ENCODE results near the gene NPR3. TPM values are rescaled to one million over a fixed set of nuclear protein-coding genes. Genes with fewer than 3 reads are reported as not detected.
"Not testable (repeated sequence)": the region's sequence is repeated elsewhere in the genome, so short reads cannot be mapped to it uniquely, and the experiment has no call there.

NPR3 gene
- total and polyA plus RNA-seq, 10 donors, result 0.30 to 52.4 (median 14.3) TPM

- Histone ChIP-seq H3K4me1 (no peaks in the 10 kb centered on the region), H3K36me3 (no peaks in the 10 kb centered on the region), H3K9me3 (peaks cover 0 to 55% (median 33%) of the 10 kb centered on the region in 8 donors), H3K27me3 (replicated peaks in 1 of 7) (no peaks in the 10 kb centered on the region), H3K27ac (no peak overlapping the region), H3K4me3 (no peak overlapping the region)
- DNase-seq, result no peak
- WGBS, 5 donors, result 87 to 94% (median 91%) methylated on average over 7 of the region's 7 CpGs
- TF ChIP-seq CTCF (IDR thresholded peaks at IDR 0.05 in 8 of 11, conservative IDR thresholded peaks at IDR 0.05 in 3 of 11) (no peak), POLR2A (IDR thresholded peaks at IDR 0.05) (no peak), POLR2AphosphoS5 (IDR thresholded peaks at IDR 0.05) (no peak)
- intact Hi-C loops (cut with DNase I; ENCODE audit: low total_unique reads), result no loop called here
Measured at GRCh38 chr5:32802764-32803163, 91.6 kb downstream of the NPR3 start.

GRCh38 chr5:32803656-32804055, 92.5 kb downstream of the NPR3 start:
- Histone ChIP-seq H3K4me3 (no peak overlapping the region), H3K4me1 (no peaks in the 10 kb centered on the region), H3K36me3 (no peaks in the 10 kb centered on the region), H3K27me3 (replicated peaks in 1 of 7) (no peaks in the 10 kb centered on the region), H3K9me3 (peaks cover 0 to 51% (median 30%) of the 10 kb centered on the region in 8 donors), H3K27ac (no peak overlapping the region)
- intact Hi-C loops (cut with DNase I; ENCODE audit: low total_unique reads), result no loop called here
- DNase-seq, result no peak
- TF ChIP-seq POLR2A (IDR thresholded peaks at IDR 0.05), result no peak
- TF ChIP-seq CTCF (IDR thresholded peaks at IDR 0.05 in 8 of 11, conservative IDR thresholded peaks at IDR 0.05 in 3 of 11), result no peak
- TF ChIP-seq POLR2AphosphoS5 (IDR thresholded peaks at IDR 0.05), result no peak
- 75 to 93% (median 81%) methylated on average over 3 of the region's 3 CpGs for WGBS, 5 donors

- intact Hi-C loops (cut with DNase I; ENCODE audit: low total_unique reads); DNase-seq: not testable (repeated sequence)
Measured at GRCh38 chr5:32805462-32805861, 94.3 kb downstream of the NPR3 start.

GRCh38 chr5:32805971-32806638, 95.0 kb downstream of the NPR3 start:
- Histone ChIP-seq H3K4me3 (no peak overlapping the region), H3K4me1 (no peaks in the 10 kb centered on the region), H3K36me3 (no peaks in the 10 kb centered on the region), H3K9me3 (peaks cover 0 to 29% (median 11%) of the 10 kb centered on the region in 8 donors), H3K27ac (no peak overlapping the region), H3K27me3 (replicated peaks in 1 of 7) (no peaks in the 10 kb centered on the region)
- intact Hi-C loops (cut with DNase I; ENCODE audit: low total_unique reads), result no loop called here
- WGBS, 5 donors, result 51 to 65% (median 54%) methylated on average over 6 of the region's 6 CpGs
- TF ChIP-seq POLR2A (IDR thresholded peaks at IDR 0.05) (no peak), POLR2AphosphoS5 (IDR thresholded peaks at IDR 0.05) (no peak), CTCF (IDR thresholded peaks at IDR 0.05 in 8 of 11, conservative IDR thresholded peaks at IDR 0.05 in 3 of 11) (no peak)
- no peak for DNase-seq

More at GRCh38 chr5:32805462-32805861, 94.3 kb downstream of the NPR3 start:
- not testable (repeated sequence) for H3K4me1 ChIP-seq; H3K4me3 ChIP-seq; H3K27ac ChIP-seq; H3K27me3 ChIP-seq (replicated peaks in 1 of 7); H3K36me3 ChIP-seq
- 87 to 96% (median 95%) methylated on average over 1 of the region's 1 CpG for WGBS, 5 donors
- peaks cover 0 to 35% (median 18%) of the 10 kb centered on the region in 8 donors for H3K9me3 ChIP-seq

Data from spleen (tissue), 11 donors.